ENCODE data around the gene CCDC107.

DNA sequence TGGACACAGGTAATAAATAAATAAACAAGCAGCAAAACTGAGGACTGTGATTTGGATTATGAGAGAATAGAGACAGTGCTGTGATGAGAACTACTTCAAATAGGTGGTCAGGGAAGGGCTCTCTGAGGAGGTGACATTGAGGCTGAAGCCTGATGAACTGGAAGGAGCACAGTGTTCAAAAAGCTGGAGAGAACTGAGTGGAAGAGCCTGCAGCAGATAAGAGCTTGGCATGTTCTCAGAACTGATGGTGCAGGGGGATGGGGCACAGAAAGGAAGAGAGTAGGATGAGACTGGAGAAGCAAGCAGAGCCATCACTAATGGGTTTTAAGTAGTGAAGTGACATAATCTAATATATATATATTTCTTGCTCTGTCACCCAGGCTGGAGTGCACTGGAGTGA is 42.9 kb downstream of the CCDC107 start:
- TF ChIP-seq EGR1 (IDR thresholded peaks at IDR 0.05; ENCODE audit: low read depth in 2 of 2) (no peak), SP1 (IDR thresholded peaks at IDR 0.05) (no peak), RAD21 (IDR thresholded peaks at IDR 0.05) (no peak), JUND (IDR thresholded peaks at IDR 0.05) (no peak), TAF1 (conservative IDR thresholded peaks at IDR 0.05) (no peak), FOXA1 (IDR thresholded peaks at IDR 0.05) (no peak), GABPA (IDR thresholded peaks at IDR 0.05 in 1 of 2, conservative IDR thresholded peaks at IDR 0.05 in 1 of 2) (no peak)
- TF ChIP-seq, protein P1, sequence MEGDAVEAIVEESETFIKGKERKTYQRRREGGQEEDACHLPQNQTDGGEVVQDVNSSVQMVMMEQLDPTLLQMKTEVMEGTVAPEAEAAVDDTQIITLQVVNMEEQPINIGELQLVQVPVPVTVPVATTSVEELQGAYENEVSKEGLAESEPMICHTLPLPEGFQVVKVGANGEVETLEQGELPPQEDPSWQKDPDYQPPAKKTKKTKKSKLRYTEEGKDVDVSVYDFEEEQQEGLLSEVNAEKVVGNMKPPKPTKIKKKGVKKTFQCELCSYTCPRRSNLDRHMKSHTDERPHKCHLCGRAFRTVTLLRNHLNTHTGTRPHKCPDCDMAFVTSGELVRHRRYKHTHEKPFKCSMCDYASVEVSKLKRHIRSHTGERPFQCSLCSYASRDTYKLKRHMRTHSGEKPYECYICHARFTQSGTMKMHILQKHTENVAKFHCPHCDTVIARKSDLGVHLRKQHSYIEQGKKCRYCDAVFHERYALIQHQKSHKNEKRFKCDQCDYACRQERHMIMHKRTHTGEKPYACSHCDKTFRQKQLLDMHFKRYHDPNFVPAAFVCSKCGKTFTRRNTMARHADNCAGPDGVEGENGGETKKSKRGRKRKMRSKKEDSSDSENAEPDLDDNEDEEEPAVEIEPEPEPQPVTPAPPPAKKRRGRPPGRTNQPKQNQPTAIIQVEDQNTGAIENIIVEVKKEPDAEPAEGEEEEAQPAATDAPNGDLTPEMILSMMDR (IDR thresholded peaks at IDR 0.05; ENCODE audit: low read depth, low read length, missing input control) = no peak
- TF ChIP-seq, protein P2, sequence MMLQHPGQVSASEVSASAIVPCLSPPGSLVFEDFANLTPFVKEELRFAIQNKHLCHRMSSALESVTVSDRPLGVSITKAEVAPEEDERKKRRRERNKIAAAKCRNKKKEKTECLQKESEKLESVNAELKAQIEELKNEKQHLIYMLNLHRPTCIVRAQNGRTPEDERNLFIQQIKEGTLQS (IDR thresholded peaks at IDR 0.05) = no peak
- TF ChIP-seq, protein P3, sequence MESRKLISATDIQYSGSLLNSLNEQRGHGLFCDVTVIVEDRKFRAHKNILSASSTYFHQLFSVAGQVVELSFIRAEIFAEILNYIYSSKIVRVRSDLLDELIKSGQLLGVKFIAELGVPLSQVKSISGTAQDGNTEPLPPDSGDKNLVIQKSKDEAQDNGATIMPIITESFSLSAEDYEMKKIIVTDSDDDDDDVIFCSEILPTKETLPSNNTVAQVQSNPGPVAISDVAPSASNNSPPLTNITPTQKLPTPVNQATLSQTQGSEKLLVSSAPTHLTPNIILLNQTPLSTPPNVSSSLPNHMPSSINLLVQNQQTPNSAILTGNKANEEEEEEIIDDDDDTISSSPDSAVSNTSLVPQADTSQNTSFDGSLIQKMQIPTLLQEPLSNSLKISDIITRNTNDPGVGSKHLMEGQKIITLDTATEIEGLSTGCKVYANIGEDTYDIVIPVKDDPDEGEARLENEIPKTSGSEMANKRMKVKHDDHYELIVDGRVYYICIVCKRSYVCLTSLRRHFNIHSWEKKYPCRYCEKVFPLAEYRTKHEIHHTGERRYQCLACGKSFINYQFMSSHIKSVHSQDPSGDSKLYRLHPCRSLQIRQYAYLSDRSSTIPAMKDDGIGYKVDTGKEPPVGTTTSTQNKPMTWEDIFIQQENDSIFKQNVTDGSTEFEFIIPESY (IDR thresholded peaks at IDR 0.05) = no peak
- TF ChIP-seq, protein P4, sequence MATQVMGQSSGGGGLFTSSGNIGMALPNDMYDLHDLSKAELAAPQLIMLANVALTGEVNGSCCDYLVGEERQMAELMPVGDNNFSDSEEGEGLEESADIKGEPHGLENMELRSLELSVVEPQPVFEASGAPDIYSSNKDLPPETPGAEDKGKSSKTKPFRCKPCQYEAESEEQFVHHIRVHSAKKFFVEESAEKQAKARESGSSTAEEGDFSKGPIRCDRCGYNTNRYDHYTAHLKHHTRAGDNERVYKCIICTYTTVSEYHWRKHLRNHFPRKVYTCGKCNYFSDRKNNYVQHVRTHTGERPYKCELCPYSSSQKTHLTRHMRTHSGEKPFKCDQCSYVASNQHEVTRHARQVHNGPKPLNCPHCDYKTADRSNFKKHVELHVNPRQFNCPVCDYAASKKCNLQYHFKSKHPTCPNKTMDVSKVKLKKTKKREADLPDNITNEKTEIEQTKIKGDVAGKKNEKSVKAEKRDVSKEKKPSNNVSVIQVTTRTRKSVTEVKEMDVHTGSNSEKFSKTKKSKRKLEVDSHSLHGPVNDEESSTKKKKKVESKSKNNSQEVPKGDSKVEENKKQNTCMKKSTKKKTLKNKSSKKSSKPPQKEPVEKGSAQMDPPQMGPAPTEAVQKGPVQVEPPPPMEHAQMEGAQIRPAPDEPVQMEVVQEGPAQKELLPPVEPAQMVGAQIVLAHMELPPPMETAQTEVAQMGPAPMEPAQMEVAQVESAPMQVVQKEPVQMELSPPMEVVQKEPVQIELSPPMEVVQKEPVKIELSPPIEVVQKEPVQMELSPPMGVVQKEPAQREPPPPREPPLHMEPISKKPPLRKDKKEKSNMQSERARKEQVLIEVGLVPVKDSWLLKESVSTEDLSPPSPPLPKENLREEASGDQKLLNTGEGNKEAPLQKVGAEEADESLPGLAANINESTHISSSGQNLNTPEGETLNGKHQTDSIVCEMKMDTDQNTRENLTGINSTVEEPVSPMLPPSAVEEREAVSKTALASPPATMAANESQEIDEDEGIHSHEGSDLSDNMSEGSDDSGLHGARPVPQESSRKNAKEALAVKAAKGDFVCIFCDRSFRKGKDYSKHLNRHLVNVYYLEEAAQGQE (IDR thresholded peaks at IDR 0.05) = no peak
- TF ChIP-seq, protein P5, sequence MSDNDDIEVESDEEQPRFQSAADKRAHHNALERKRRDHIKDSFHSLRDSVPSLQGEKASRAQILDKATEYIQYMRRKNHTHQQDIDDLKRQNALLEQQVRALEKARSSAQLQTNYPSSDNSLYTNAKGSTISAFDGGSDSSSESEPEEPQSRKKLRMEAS (IDR thresholded peaks at IDR 0.05) = no peak
